Measurements from ENCODE around the gene IGF2BP3.
"Not testable (repeated sequence)": the region's sequence is repeated elsewhere in the genome, so short reads cannot be mapped to it uniquely, and the experiment has no call there.

The IGF2BP3 gene

GRCh38 chr7:23490357-23491135, 20.3 kb upstream of the IGF2BP3 start:
- Histone ChIP-seq H3K4me3 (IDR thresholded peaks at IDR 0.05; ENCODE audit: insufficient read depth, low read depth, low read length) (no peak overlapping the region), H3K79me2 (ENCODE audit: insufficient read depth, low read depth) (0 out of 2 replicates have a peak, but pooled peaks cover 4% of the 10 kb centered on the region), H3K27me3 (ENCODE audit: insufficient read depth, low read depth) (no peaks in the 10 kb centered on the region), H3K27ac (no peak overlapping the region), H3K4me2 (no peak overlapping the region), H3K4me1 (ENCODE audit: low read depth, poor library complexity, severe bottlenecking) (no peaks in the 10 kb centered on the region), H2AFZ (ENCODE audit: low read depth) (no peak overlapping the region), H4K20me1 (ENCODE audit: insufficient read depth) (no peaks in the 10 kb centered on the region), H3K36me3 (ENCODE audit: insufficient read depth) (no peaks in the 10 kb centered on the region), H3K9ac (no peak overlapping the region)
- TF ChIP-seq, protein P1, sequence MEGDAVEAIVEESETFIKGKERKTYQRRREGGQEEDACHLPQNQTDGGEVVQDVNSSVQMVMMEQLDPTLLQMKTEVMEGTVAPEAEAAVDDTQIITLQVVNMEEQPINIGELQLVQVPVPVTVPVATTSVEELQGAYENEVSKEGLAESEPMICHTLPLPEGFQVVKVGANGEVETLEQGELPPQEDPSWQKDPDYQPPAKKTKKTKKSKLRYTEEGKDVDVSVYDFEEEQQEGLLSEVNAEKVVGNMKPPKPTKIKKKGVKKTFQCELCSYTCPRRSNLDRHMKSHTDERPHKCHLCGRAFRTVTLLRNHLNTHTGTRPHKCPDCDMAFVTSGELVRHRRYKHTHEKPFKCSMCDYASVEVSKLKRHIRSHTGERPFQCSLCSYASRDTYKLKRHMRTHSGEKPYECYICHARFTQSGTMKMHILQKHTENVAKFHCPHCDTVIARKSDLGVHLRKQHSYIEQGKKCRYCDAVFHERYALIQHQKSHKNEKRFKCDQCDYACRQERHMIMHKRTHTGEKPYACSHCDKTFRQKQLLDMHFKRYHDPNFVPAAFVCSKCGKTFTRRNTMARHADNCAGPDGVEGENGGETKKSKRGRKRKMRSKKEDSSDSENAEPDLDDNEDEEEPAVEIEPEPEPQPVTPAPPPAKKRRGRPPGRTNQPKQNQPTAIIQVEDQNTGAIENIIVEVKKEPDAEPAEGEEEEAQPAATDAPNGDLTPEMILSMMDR (conservative IDR thresholded peaks at IDR 0.05; ENCODE audit: low read depth, low read length): no peak

- not testable (repeated sequence) for H3K79me2 ChIP-seq (ENCODE audit: insufficient read depth, low read depth); H3K4me3 ChIP-seq (IDR thresholded peaks at IDR 0.05; ENCODE audit: insufficient read depth, low read depth, low read length); H3K27ac ChIP-seq; H3K36me3 ChIP-seq (ENCODE audit: insufficient read depth); H3K9ac ChIP-seq; H3K4me2 ChIP-seq; H3K27me3 ChIP-seq (ENCODE audit: insufficient read depth, low read depth); H4K20me1 ChIP-seq (ENCODE audit: insufficient read depth); H2AFZ ChIP-seq (ENCODE audit: low read depth); H3K4me1 ChIP-seq (ENCODE audit: low read depth, poor library complexity, severe bottlenecking)
Observed at GRCh38 chr7:23488714-23489113, 18.4 kb upstream of the IGF2BP3 start.

DNA sequence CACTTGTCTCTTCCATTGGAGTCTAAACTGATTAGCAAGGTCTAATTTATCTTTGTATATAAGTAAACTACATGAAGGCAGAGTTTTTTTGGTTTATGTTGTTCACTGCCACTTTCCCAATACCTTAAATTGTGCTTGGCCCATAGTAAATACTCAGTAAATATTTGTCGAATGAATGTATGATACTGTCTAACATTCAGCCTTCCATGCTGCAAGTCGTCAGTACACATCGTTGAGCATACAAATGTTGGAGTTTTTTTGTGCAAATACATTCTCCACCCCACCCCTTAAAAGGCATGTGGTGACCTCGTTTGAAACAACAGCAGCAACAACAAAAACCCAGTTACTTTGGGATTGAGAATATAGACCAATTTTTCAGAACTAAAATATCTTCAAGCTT, 17.4 kb upstream of the IGF2BP3 start:
- no peaks in the 10 kb centered on the region for H3K36me3 ChIP-seq (ENCODE audit: insufficient read depth)
- H3K27me3 ChIP-seq (ENCODE audit: insufficient read depth, low read depth): no peaks in the 10 kb centered on the region
- no peaks in the 10 kb centered on the region for H4K20me1 ChIP-seq (ENCODE audit: insufficient read depth)
- H3K79me2 ChIP-seq (ENCODE audit: insufficient read depth, low read depth): peaks cover 7% of the 10 kb centered on the region; the same call in 1 of the 2 replicates
- no peak overlapping the region for H3K9ac ChIP-seq
- H3K4me3 ChIP-seq (IDR thresholded peaks at IDR 0.05; ENCODE audit: insufficient read depth, low read depth, low read length): no peak overlapping the region
- no peak overlapping the region for H3K4me2 ChIP-seq
- TF ChIP-seq, protein P1 (conservative IDR thresholded peaks at IDR 0.05; ENCODE audit: low read depth, low read length): no peak
- no peak overlapping the region for H3K27ac ChIP-seq
- no peaks in the 10 kb centered on the region for H3K4me1 ChIP-seq (ENCODE audit: low read depth, poor library complexity, severe bottlenecking)
- H2AFZ ChIP-seq (ENCODE audit: low read depth): no peak overlapping the region

DNA sequence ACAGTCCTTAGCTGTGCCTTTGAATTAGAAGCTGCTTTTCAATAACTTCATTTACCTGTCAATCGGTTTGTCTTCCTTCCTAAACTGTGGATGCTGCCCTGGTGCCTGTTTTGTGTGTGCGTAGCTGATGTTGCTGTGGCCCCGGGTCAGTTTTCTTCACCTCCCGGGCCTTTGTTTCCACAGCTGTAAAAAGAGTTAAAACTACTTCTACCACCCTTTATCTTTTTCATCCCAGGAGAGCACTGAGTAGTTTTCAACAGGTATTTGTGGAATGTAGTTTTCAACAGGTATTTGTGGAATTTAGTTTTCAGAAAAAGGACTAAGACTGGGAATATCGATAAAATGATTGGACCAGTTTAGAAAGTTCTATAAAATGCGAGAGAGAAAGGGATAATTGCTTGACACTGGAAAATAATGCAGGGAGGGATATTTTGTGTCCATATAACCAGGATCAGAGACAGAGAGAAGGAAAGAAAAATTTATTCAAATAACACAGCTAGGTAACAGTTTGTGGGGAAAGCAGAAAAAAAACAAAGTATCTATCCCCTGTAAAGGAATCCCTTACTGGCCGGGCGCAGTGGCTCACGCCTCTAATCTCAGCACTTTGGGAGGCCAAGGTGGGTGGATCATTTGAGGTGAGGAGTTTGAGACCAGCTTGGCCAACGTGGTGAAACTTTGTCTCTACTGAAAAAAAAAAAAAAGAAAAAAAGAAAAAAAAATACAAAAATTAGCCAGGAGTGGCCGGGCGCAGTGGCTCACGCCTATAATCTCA, 15.9 kb upstream of the IGF2BP3 start:
- TF ChIP-seq, protein P1 (conservative IDR thresholded peaks at IDR 0.05; ENCODE audit: low read depth, low read length): no peak
- H3K79me2 ChIP-seq (ENCODE audit: insufficient read depth, low read depth): peaks cover 21% of the 10 kb centered on the region; the same call in 1 of the 2 replicates
- no peak overlapping the region for H2AFZ ChIP-seq (ENCODE audit: low read depth)
- no peaks in the 10 kb centered on the region for H3K36me3 ChIP-seq (ENCODE audit: insufficient read depth)
- no peak overlapping the region for H3K9ac ChIP-seq
- H3K27me3 ChIP-seq (ENCODE audit: insufficient read depth, low read depth): no peaks in the 10 kb centered on the region
- no peak overlapping the region for H3K4me2 ChIP-seq
- H4K20me1 ChIP-seq (ENCODE audit: insufficient read depth): no peaks in the 10 kb centered on the region
- H3K4me3 ChIP-seq (IDR thresholded peaks at IDR 0.05; ENCODE audit: insufficient read depth, low read depth, low read length): no peak overlapping the region
- no peaks in the 10 kb centered on the region for H3K4me1 ChIP-seq (ENCODE audit: low read depth, poor library complexity, severe bottlenecking)
- H3K27ac ChIP-seq: no peak overlapping the region

Measured in KMS-11 (cell line).